IMR-90 (cell line): Measurements from ENCODE around the gene ITPKC. TPM values are rescaled to one million over a fixed set of nuclear protein-coding genes. Genes with fewer than 3 reads are reported as not detected.
A peak's percentile ranks its signal among the peaks of the same experiment; 100 is the strongest.
"Not testable (repeated sequence)": the region's sequence is repeated elsewhere in the genome, so short reads cannot be mapped to it uniquely, and the experiment has no call there.

Source experiments
- ATAC-seq: fragments of 200-7000 bp; cut with Tn5 transposase; 2 replicates; pipeline ENCODE4 v1.9.1; 2020; ENCODE audit warnings: low read depth, mild to moderate bottlenecking, moderate library complexity
- BruUV-seq: library from RNA; stranded (reverse); fragments of 400-500 nt; replicated peaks from 2 replicates; lab custom pipeline; 2021; lab: Mats Ljungman, UMichigan
- CTCF ChIA-PET: fragments of 300-600 bp; formaldehyde crosslinking; extraction: SDS; loops from one replicate; lab custom pipeline; 2021; ENCODE audit warnings: antibody characterized with exemption; lab: Yijun Ruan, JAX
- POLR2A ChIA-PET: fragments of 300-600 bp; sonication (Branson Sonifier 250); formaldehyde crosslinking; loops from one replicate; lab custom pipeline; 2022; ENCODE audit warnings: antibody characterized with exemption; ENCODE audit not compliant: unreplicated experiment; lab: Charles Lee
- DNase-seq: peaks from one replicate; pipeline ENCODE4 v3.0.0; 2013
- H2AFZ ChIP-seq: replicated peaks from 2 replicates; pipeline ENCODE3; 2013; ENCODE audit warnings: low read length, mild to moderate bottlenecking; ENCODE audit not compliant: poor library complexity
- H2AK5ac ChIP-seq: 2 replicates; pipeline ENCODE4 v1.6.1; 2013; ENCODE audit warnings: low read depth, low read length, inconsistent platforms
- H2AK9ac ChIP-seq: replicated peaks from 2 replicates; pipeline ENCODE3; 2013; ENCODE audit warnings: mild to moderate bottlenecking, low read depth, low read length, moderate library complexity; ENCODE audit not compliant: poor library complexity
- H2BK120ac ChIP-seq: 2 replicates; pipeline ENCODE4 v1.6.1; 2013; ENCODE audit warnings: low read depth, low read length, inconsistent platforms
- H2BK15ac ChIP-seq: 3 replicates; pipeline ENCODE4 v1.6.1; 2013; ENCODE audit warnings: low read depth, low read length, inconsistent platforms
- H2BK20ac ChIP-seq: 2 replicates; pipeline ENCODE4 v1.6.1; 2013; ENCODE audit warnings: low read depth, mild to moderate bottlenecking, inconsistent platforms, low read length, moderate library complexity
- H2BK5ac ChIP-seq: 2 replicates; pipeline ENCODE4 v1.6.1; 2013; ENCODE audit warnings: mild to moderate bottlenecking, low read depth, low read length, inconsistent platforms; ENCODE audit not compliant: poor library complexity, severe bottlenecking
- H3K14ac ChIP-seq: replicated peaks from 2 replicates; pipeline ENCODE4 v1.6.1; 2013; ENCODE audit warnings: low read depth, low read length, inconsistent platforms
- H3K18ac ChIP-seq: 2 replicates; pipeline ENCODE4 v1.6.1; 2013; ENCODE audit warnings: low read depth, low read length, control low read depth
- H3K23ac ChIP-seq: 2 replicates; pipeline ENCODE4 v1.6.1; 2013; ENCODE audit warnings: low read depth, low read length, inconsistent platforms
- H3K27ac ChIP-seq: 2 replicates; pipeline ENCODE4 v1.5.1; 2013; ENCODE audit warnings: mild to moderate bottlenecking, control low read depth, low read length; ENCODE audit not compliant: insufficient read depth
- H3K27me3 ChIP-seq: 2 replicates; pipeline ENCODE4 v1.6.1; 2013; ENCODE audit warnings: low read length; ENCODE audit not compliant: control insufficient read depth, insufficient read depth
- H3K36me3 ChIP-seq: 2 replicates; pipeline ENCODE4 v1.6.1; 2013; ENCODE audit warnings: low read length, mixed read lengths; ENCODE audit not compliant: control insufficient read depth, insufficient read depth
- H3K4ac ChIP-seq: 2 replicates; pipeline ENCODE4 v1.6.1; 2013; ENCODE audit warnings: low read depth, low read length, inconsistent platforms
- H3K4me1 ChIP-seq: 2 replicates; pipeline ENCODE4 v1.6.1; 2013; ENCODE audit warnings: low read length, mixed read lengths; ENCODE audit not compliant: control insufficient read depth, insufficient read depth
- H3K4me2 ChIP-seq: 2 replicates; pipeline ENCODE4 v1.6.1; 2013; ENCODE audit warnings: low read depth, mild to moderate bottlenecking, control low read depth, low read length, moderate library complexity
- H3K4me3 ChIP-seq: 2 replicates; pipeline ENCODE4 v1.5.1; 2013; ENCODE audit warnings: low read depth, mild to moderate bottlenecking, control low read depth, low read length, moderate library complexity; ENCODE audit not compliant: insufficient read depth
- H3K56ac ChIP-seq: 2 replicates; pipeline ENCODE4 v1.6.1; 2013; ENCODE audit warnings: low read length, inconsistent platforms; ENCODE audit not compliant: insufficient read depth; ENCODE audit errors: extremely low read depth
- H3K79me1 ChIP-seq, 2 experiments: 2 replicates each; pipeline ENCODE4 v1.6.1; 2013; ENCODE audit warnings: low read length in 2 of 2, inconsistent platforms in 1 of 2, low read depth in 1 of 2
- H3K9ac ChIP-seq: 2 replicates; pipeline ENCODE4 v1.6.1; 2013; ENCODE audit warnings: low read depth, low read length, control low read depth
- H3K9me1 ChIP-seq: 2 replicates; pipeline ENCODE4 v1.6.1; 2013; ENCODE audit warnings: low read length, inconsistent platforms; ENCODE audit not compliant: insufficient read depth
- H3K9me3 ChIP-seq: 2 replicates; pipeline ENCODE4 v1.6.1; 2013; ENCODE audit warnings: low read length; ENCODE audit not compliant: control insufficient read depth, insufficient read depth
- H4K20me1 ChIP-seq: 2 replicates; pipeline ENCODE4 v1.6.1; 2013; ENCODE audit warnings: low read length, inconsistent platforms; ENCODE audit not compliant: insufficient read depth
- H4K5ac ChIP-seq: 2 replicates; pipeline ENCODE4 v1.6.1; 2013; ENCODE audit warnings: mild to moderate bottlenecking, low read depth, low read length, control low read depth
- H4K8ac ChIP-seq, 2 experiments: 2 replicates each; pipeline ENCODE4 v1.6.1; 2013; ENCODE audit warnings: low read depth in 2 of 2, low read length in 2 of 2, control low read depth in 1 of 2, inconsistent platforms in 1 of 2
- H4K91ac ChIP-seq: 2 replicates; pipeline ENCODE4 v1.6.1; 2013; ENCODE audit warnings: low read depth, low read length, inconsistent platforms; ENCODE audit not compliant: insufficient read depth
- CEBPB ChIP-seq: IDR thresholded peaks from 2 replicates; pipeline ENCODE4 v1.6.1; 2012; ENCODE audit warnings: low read depth, low read length, improper control_type of control experiment
- MAZ ChIP-seq: IDR thresholded peaks from 2 replicates; pipeline ENCODE4 v1.6.1; 2012; ENCODE audit warnings: low read depth, mild to moderate bottlenecking, low read length, improper control_type of control experiment, moderate library complexity, borderline replicate concordance
- WGBS, 2 experiments: methylation state at CpG; one replicate each; pipeline versions ENCODE4 v1.1.5 to v1.1.7; 2013; ENCODE audit warnings: missing lambda C conversion rate in 2 of 2; ENCODE audit not compliant: insufficient read length in 1 of 2; ENCODE audit errors: extremely low coverage in 2 of 2; 5-methylcytosine and 5-hydroxymethylcytosine counted together
- dilution Hi-C: fragments of 300-500 bp; cut with HindIII; formaldehyde crosslinking; loops from one replicate; pipeline ENCODE4 v1.14.3; 2018; ENCODE audit warnings: low sequenced_read_pairs; ENCODE audit not compliant: unreplicated experiment
- in situ Hi-C: fragments of 300-500 bp; cut with MboI; formaldehyde crosslinking; loops from 3 replicates; pipeline ENCODE4 v1.14.3; 2019; ENCODE audit warnings: low sequenced_read_pairs, inconsistent platforms, mixed read lengths
- intact Hi-C: fragments of 100-400 bp; cut with micrococcal nuclease; formaldehyde crosslinking; loops from 2 replicates; pipeline ENCODE4 v1.10.0; 2022
- polyA plus RNA-seq, 3 experiments: library from polyadenylated mRNA; depleted of rRNA; stranded (reverse); fragments of >200 nt; gene quantifications; 2 replicates each; pipeline ENCODE4 v1.2.3, GENCODE V29; 2012; ENCODE audit warnings: low replicate concordance in 1 of 3
- total RNA-seq: library from RNA; depleted of rRNA; stranded (reverse); fragments of >200 nt; gene quantifications from 2 replicates; pipeline ENCODE4 v1.2.3, GENCODE V29; 2012

The ITPKC gene
- total and polyA plus RNA-seq, 2 of the 4 experiments (the other 2 are of a cell fraction) = 7.7 to 9.4 TPM

DNA sequence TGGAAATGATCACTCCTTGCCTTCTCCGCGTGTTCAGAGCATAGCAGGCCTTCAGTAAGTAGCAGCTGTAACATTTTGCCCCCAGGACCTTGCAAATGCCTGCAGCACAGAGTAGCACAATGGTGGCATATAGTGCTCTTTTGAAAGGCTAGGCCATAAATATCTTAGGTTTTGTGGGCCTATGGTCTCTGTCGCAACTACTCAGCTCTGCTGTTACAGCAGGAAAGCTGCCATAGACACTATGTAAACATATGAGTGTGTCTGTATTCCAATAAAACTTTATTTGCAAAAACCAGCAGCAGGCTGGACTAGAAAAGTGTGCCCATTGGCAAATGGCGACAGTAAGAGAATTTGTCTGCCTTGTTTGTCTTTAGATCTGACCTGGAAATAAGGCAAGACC lies 9.4 kb downstream of the ITPKC start:
- Histone ChIP-seq H3K4me1 (0 out of 2 replicates have a peak, but pooled peaks cover 2% of the 10 kb centered on the region), H3K9me3 (no peaks in the 10 kb centered on the region; the same call in 1 of the 2 replicates), H3K36me3 (peaks cover 58% of the 10 kb centered on the region), H3K27me3 (no peaks in the 10 kb centered on the region), H4K8ac (no peak overlapping the region), H3K9ac (no peak overlapping the region), H3K14ac (no peak overlapping the region), H3K27ac (no peak overlapping the region), H3K79me1 (peaks cover 30 to 55% of the 10 kb centered on the region in 2 experiments), H3K23ac (no peak overlapping the region), H3K56ac (no peak overlapping the region), H2AFZ (no peak overlapping the region), H2AK9ac (no peak overlapping the region), H4K5ac (no peak overlapping the region), H2BK5ac (no peak overlapping the region), H2AK5ac (no peak overlapping the region), H2BK20ac (no peak overlapping the region), H2BK120ac (no peak overlapping the region), H3K18ac (no peak overlapping the region), H4K20me1 (peaks cover 4% of the 10 kb centered on the region; the same call in 1 of the 2 replicates), H4K91ac (no peak overlapping the region), H3K4me2 (no peak overlapping the region), H2BK15ac (no peak overlapping the region), H3K4ac (no peak overlapping the region), H3K4me3 (no peak overlapping the region), H3K9me1 (peaks cover 12% of the 10 kb centered on the region; the same call in 1 of the 2 replicates)
- WGBS, 2 experiments = no CpG with 5 or more reads among the region's 4 CpGs
- ATAC-seq = no peak
- no TSS peak for BruUV-seq
- TF ChIP-seq MAZ (no peak), CEBPB (0 out of 2 replicates have a peak, but pooled peaks have one; percentile 3)
- DNase-seq = no peak
- in situ Hi-C loops = no loop called here
- CTCF ChIA-PET = no interaction called here
- dilution Hi-C loops = no loop called here
- intact Hi-C loops = no loop called here
- POLR2A ChIA-PET = no interaction called here

DNA sequence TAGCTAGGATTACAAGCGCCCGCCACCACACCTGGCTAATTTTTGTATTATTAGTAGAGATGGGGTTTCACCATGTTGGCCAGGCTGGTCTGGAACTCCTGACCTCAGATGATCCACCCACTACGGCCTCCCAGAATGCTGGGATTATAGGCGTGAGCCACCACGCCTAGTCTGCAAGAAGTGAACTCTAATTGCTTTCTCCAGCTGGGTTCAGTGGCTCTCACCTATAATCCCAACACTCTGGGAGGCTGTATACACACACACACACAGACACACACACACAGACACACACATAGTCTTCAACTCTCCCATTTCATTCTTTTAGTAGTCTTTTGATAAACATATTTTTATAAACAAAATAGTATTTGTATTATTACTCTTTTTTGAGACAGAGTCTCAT lies 13.2 kb downstream of the ITPKC start:
- Histone ChIP-seq H3K36me3 (peaks cover 69% of the 10 kb centered on the region), H3K79me1 (peaks cover 20 to 24% of the 10 kb centered on the region in 2 experiments)
- in situ Hi-C loops, POLR2A ChIA-PET, H3K27me3 ChIP-seq, H4K8ac ChIP-seq, H2BK20ac ChIP-seq, H4K91ac ChIP-seq, DNase-seq, H3K4me1 ChIP-seq, H3K9me3 ChIP-seq, H2BK120ac ChIP-seq, H3K14ac ChIP-seq, H3K9ac ChIP-seq, H3K56ac ChIP-seq, H2AK5ac ChIP-seq, H4K5ac ChIP-seq, H3K9me1 ChIP-seq, H4K20me1 ChIP-seq, H2BK5ac ChIP-seq, H2BK15ac ChIP-seq, H3K23ac ChIP-seq, H2AK9ac ChIP-seq, H3K27ac ChIP-seq, ATAC-seq, H3K4me2 ChIP-seq, dilution Hi-C loops, H3K4me3 ChIP-seq, H2AFZ ChIP-seq, BruUV-seq, H3K18ac ChIP-seq, H3K4ac ChIP-seq, intact Hi-C loops: not testable (repeated sequence)
- WGBS, 2 experiments = no CpG with 5 or more reads among the region's 5 CpGs
- CTCF ChIA-PET = interaction anchor here (0.8 kb wide), 1 partner anchor 14 kb away, joined by 3 read pairs; no protein-coding TSS in a partner anchor
